K562 (cell line): ENCODE data around the gene TXNRD2. TPM values are rescaled to one million over a fixed set of nuclear protein-coding genes. Genes with fewer than 3 reads are reported as not detected.

Source experiments
- ARID3B ChIP-seq: fragments of 250-450 bp; sonication (Bioruptor Pico); IDR thresholded peaks from 2 replicates; pipeline ENCODE4 v1.4.0; 2020; ENCODE audit warnings: borderline replicate concordance
- ARNT ChIP-seq, 2 experiments: fragments of 450-650 bp; IDR thresholded peaks; 2 replicates each; pipeline ENCODE4 v1.6.1; 2016; ENCODE audit warnings: mild to moderate bottlenecking in 1 of 2
- BRD9 ChIP-seq: fragments of 450-650 bp; IDR thresholded peaks from 2 replicates; pipeline ENCODE4 v1.6.1; 2018; ENCODE audit warnings: low read depth; ENCODE audit not compliant: partially characterized antibody
- CTCF ChIP-seq, 3 experiments: IDR thresholded peaks in 2 of 3; conservative IDR thresholded peaks in 1 of 3; 2 replicates each; pipeline ENCODE4 v1.5.1; 2011 to 2012; ENCODE audit warnings: low read length in 3 of 3, mild to moderate bottlenecking in 3 of 3, control low read depth in 2 of 3, improper control_type of control experiment in 1 of 3, inconsistent platforms in 1 of 3, low read depth in 1 of 3, mixed read lengths in 1 of 3, moderate library complexity in 1 of 3; ENCODE audit not compliant: insufficient read depth in 2 of 3
- ELK3 ChIP-seq: fragments of 450-650 bp; formaldehyde crosslinking; IDR thresholded peaks from 2 replicates; pipeline ENCODE4 v1.4.0; 2020; ENCODE audit warnings: mild to moderate bottlenecking
- ERF ChIP-seq: fragments of 450-650 bp; formaldehyde crosslinking; IDR thresholded peaks from 2 replicates; pipeline ENCODE4 v1.4.0; 2020; ENCODE audit warnings: mild to moderate bottlenecking, mixed read lengths
- FOXK2 ChIP-seq, 2 experiments: fragments of 450-650 bp; IDR thresholded peaks in 1 of 2; conservative IDR thresholded peaks in 1 of 2; 2 replicates each; pipeline ENCODE4 v1.6.1; 2016; ENCODE audit warnings: low read depth in 2 of 2, mild to moderate bottlenecking in 1 of 2
- FOXO4 ChIP-seq: fragments of 450-650 bp; formaldehyde crosslinking; IDR thresholded peaks from 2 replicates; pipeline ENCODE4 v1.4.0; 2020; ENCODE audit warnings: mild to moderate bottlenecking, moderate library complexity
- HDGF ChIP-seq: fragments of 450-650 bp; IDR thresholded peaks from 2 replicates; pipeline ENCODE4 v1.6.1; 2016
- ID3 ChIP-seq, 2 experiments: fragments of 250-450 bp in 1 of 2; fragments of 450-650 bp in 1 of 2; sonication (Bioruptor Pico) in 1 of 2; IDR thresholded peaks; 2 replicates each; pipeline versions ENCODE4 v1.6.1 to v1.8.0; 2016 to 2021; ENCODE audit warnings: mild to moderate bottlenecking in 2 of 2, moderate library complexity in 2 of 2, missing compliant biosample characterization in 1 of 2, missing genetic modification characterization in 1 of 2
- KLF13 ChIP-seq: fragments of 450-650 bp; IDR thresholded peaks from 2 replicates; pipeline ENCODE4 v1.6.1; 2016; ENCODE audit warnings: missing genetic modification characterization, low read depth, mild to moderate bottlenecking, missing compliant biosample characterization, moderate library complexity, borderline replicate concordance
- MYC ChIP-seq, 2 experiments: fragments of 250-450 bp in 1 of 2; sonication (Bioruptor Pico) in 1 of 2; IDR thresholded peaks; 2 replicates each; pipeline versions ENCODE4 v1.5.1 to v1.6.1; 2012 to 2021; ENCODE audit warnings: low read depth in 2 of 2, borderline replicate concordance in 1 of 2, improper control_type of control experiment in 1 of 2, low read length in 1 of 2, mild to moderate bottlenecking in 1 of 2, moderate library complexity in 1 of 2
- RB1 ChIP-seq: fragments of 450-650 bp; IDR thresholded peaks from 2 replicates; pipeline ENCODE4 v1.6.1; 2017; ENCODE audit warnings: low read depth, mild to moderate bottlenecking
- RFX5 ChIP-seq: IDR thresholded peaks from 2 replicates; pipeline ENCODE4 v1.6.1; 2011; ENCODE audit warnings: low read depth, mild to moderate bottlenecking, improper control_type of control experiment, low read length
- RUNX1 ChIP-seq: sonication (generic); IDR thresholded peaks from 2 replicates; pipeline ENCODE4 v1.6.1; 2016; ENCODE audit warnings: antibody characterized with exemption, low read depth
- ZBTB34 ChIP-seq: fragments of 250-450 bp; sonication (Bioruptor Pico); IDR thresholded peaks from 2 replicates; pipeline ENCODE4 v1.8.0; 2021; ENCODE audit warnings: mild to moderate bottlenecking, moderate library complexity
- ZNF764 ChIP-seq: fragments of 250-450 bp; sonication (Bioruptor Pico); IDR thresholded peaks from 2 replicates; pipeline ENCODE4 v1.4.0; 2020; ENCODE audit warnings: low read depth, mild to moderate bottlenecking, moderate library complexity
- polyA plus RNA-seq, 8 experiments: library from polyadenylated mRNA; depleted of rRNA in 4 of 8; stranded (reverse) in 5 of 8; unstranded in 3 of 8; fragments of >200 nt; fragmentation: Nextera tagmentation in 2 of 8; fragmentation: Illumina TruSeq in 1 of 8; extraction: Ambion mirVana in 2 of 8; extraction: Trizol in 1 of 8; gene quantifications; 2 replicates each; pipeline versions ENCODE4 v1.2.1 to v1.2.3, GENCODE V29; 2011 to 2014; ENCODE audit warnings: inconsistent platforms in 1 of 8, missing spikeins in 1 of 8
- total RNA-seq, 7 experiments: library from RNA; depleted of rRNA in 6 of 7; stranded (reverse); fragments of >200 nt in 6 of 7; fragmentation: Illumina TruSeq in 2 of 7; extraction: Trizol in 2 of 7; gene quantifications; 2 replicates each; pipeline versions ENCODE4 v1.2.1 to v1.2.3, GENCODE V29; 2011 to 2021; ENCODE audit warnings: low replicate concordance in 1 of 7

Gene TXNRD2
- total and polyA plus RNA-seq, 9 of the 15 experiments (the other 6 are each of a cell fraction or from before 2014, with no cell fraction given), result 3.3 to 80.2 (median 49.4) TPM

- TF ChIP-seq ELK3 (CRISPR knock-in tag), result no peak
- 0 out of 2 replicates have a peak, but pooled peaks have one; percentile 29 for TF ChIP-seq ERF (CRISPR knock-in tag)
- TF ChIP-seq ARNT (IDR thresholded peaks at IDR 0.05), result 0 out of 4 replicates have a peak, but pooled peaks of 1 of the 2 experiments have one; percentile 70
- 0 out of 2 replicates have a peak, but pooled peaks have one; percentile 21 for TF ChIP-seq HDGF
- peak; percentile 37 for TF ChIP-seq BRD9
- no peak for TF ChIP-seq ID3 (CRISPR knock-in tag; IDR thresholded peaks at IDR 0.05)
- peak; percentile 81 for TF ChIP-seq ID3 (tag; IDR thresholded peaks at IDR 0.05)
- 0 out of 2 replicates have a peak, but pooled peaks have one; percentile 22 for TF ChIP-seq ZNF764 (CRISPR knock-in tag)
- no peak for TF ChIP-seq FOXO4 (CRISPR knock-in tag)
- TF ChIP-seq CTCF (IDR thresholded peaks at IDR 0.05 in 2 of 3, conservative IDR thresholded peaks at IDR 0.05 in 1 of 3; ENCODE audit: insufficient read depth in 2 of 3, low read depth in 1 of 3, low read length in 3 of 3), result 0 out of 6 replicates have a peak, but pooled peaks of 1 of the 3 experiments have one; percentile 0
- 0 out of 2 replicates have a peak, but pooled peaks have one; percentile 1 for TF ChIP-seq MYC (IDR thresholded peaks at IDR 0.05; ENCODE audit: low read depth, low read length)
- TF ChIP-seq MYC (CRISPR knock-in tag; IDR thresholded peaks at IDR 0.05; ENCODE audit: borderline replicate concordance, low read depth), result no peak
- TF ChIP-seq RUNX1, result peak; percentile 69; the same call in 1 of the 2 replicates
- peak; percentile 25; the same call in 1 of the 2 replicates for TF ChIP-seq RB1
- peak; percentile 91 for TF ChIP-seq RFX5
- TF ChIP-seq ZBTB34 (CRISPR knock-in tag), result peak; percentile 53; the same call in 1 of the 2 replicates
- peak; percentile 37; the same call in 1 of the 2 replicates for TF ChIP-seq KLF13 (tag)
- peak in 1 of 2 experiments; percentile 53; a peak in 3 of 4 replicates for TF ChIP-seq FOXK2 (conservative IDR thresholded peaks at IDR 0.05 in 1 of 2, IDR thresholded peaks at IDR 0.05 in 1 of 2; ENCODE audit: low read depth in 2 of 2)
- TF ChIP-seq ARID3B (CRISPR knock-in tag), result no peak
Observed at GRCh38 chr22:19974268-19974861, 32.7 kb upstream of the TXNRD2 start (continued).
